ENCODE data around the gene CLIC5.

Gene CLIC5

GRCh38 chr6:46035242-46035641 lies 19.6 kb upstream of the CLIC5 start:
- no peak for DNase-seq (ENCODE audit: low read depth)

DNA sequence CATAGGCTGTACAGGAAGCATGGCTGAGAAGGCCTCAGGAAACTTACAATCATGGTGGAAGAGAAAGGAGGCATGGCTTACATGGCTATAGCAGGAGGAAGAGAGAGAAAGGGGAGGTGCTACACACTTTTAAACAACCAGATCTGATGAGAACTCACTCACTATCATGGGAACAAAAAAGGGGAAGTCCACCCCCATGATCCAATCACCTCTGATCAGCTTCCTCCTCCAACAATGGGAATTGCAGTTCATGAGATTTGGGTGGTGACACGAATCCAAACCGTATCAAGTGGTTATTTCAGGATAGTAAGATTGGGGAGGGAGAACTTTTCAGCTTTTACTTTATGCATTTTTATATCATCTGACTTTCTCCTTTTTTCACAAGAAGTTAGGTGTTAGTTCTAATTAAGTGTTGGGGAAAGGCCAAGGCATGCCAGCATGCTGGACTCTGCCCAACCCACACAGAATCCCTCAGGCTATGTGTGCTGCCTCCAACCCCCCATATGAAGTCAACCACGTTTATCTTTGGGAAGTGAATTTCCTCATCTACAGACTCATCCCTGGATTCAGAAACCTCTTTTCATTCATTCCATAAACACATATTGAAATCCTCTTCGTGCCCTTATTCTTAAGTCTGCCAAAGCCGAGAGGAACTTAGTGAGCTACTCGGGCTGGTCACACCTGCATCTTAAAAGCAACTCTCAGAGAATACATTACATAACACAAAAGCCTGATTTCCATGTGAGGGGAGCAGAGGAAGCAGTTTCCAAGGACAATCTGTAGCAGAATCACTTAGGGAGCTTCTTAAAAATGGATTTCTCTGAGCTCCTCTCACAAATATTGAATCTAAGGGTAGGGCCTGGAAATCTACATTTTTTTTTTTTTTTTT lies 16.7 kb upstream of the CLIC5 start:
- DNase-seq (ENCODE audit: low read depth), result no peak

GRCh38 chr6:46029602-46030001 lies 13.9 kb upstream of the CLIC5 start:
- DNase-seq (ENCODE audit: low read depth), result no peak

DNA sequence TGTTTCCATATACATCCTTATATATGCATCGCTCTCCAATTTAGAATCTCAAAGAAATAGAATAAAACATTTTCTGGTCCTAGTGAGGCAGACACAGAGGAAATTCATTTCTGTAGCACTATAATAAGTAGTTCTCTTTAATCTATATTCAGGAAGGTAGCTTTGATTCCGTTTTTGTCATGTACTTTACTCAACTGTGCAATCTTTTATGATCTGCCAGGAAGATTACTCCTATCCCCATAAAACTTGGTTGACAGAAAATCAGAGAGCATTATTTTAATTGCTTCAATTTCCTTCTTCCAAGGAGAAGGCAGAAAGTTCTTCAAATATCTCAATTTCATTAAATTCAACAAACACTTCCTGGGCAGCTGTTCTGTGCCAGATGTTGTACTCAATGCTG lies 10.6 kb upstream of the CLIC5 start:
- DNase-seq (ENCODE audit: low read depth), result no peak

DNA sequence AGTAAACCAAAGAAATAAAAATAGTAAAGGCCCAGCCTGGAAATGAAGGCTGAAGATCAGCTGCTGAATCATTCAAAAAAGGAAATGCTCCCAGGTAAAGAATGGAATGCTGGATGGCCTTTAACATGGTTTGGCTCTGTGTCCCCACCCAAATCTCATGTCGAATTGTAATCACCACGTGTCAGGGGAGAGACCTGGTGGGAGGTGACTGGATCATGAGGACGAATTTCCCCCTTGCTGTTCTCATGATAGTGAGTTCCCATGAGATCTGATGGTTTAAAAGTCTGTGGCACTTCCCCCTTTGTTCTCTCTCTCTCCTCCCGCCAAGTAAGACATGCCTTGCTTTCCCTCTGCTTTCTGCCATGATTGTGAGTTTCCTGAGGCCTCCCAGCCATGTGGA lies 9.9 kb upstream of the CLIC5 start:
- no peak for DNase-seq (ENCODE audit: low read depth)

DNA sequence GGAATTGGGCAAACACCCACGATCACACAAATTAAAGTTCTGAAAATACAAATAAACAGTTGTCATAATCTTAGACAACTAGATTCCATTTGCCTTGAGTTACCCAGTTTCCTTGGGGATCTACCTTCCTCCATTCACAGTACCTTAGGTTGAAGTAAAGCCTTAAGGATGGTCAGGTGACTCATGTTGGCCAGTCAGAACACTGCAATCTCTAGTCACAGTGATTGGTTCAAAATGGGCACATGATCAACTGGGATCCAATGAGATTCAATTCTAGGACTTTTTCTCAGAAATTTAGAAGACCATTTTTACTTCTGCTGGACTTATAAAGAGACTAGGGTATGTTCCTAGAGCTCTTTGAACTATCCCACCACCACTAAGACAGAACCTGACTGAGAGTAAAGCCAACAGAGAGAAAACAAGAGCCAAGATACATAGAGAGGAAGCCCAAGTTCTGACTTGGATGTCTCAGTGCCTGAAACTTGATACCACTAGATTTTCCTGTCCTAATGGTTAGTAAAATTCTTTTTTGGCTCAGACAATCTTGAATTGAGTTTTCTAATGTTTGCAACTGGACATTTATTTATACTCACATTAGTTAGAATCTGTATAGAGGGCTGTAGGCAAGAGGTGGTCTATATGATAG lies 8.6 kb upstream of the CLIC5 start:
- DNase-seq (ENCODE audit: low read depth), result no peak

DNA sequence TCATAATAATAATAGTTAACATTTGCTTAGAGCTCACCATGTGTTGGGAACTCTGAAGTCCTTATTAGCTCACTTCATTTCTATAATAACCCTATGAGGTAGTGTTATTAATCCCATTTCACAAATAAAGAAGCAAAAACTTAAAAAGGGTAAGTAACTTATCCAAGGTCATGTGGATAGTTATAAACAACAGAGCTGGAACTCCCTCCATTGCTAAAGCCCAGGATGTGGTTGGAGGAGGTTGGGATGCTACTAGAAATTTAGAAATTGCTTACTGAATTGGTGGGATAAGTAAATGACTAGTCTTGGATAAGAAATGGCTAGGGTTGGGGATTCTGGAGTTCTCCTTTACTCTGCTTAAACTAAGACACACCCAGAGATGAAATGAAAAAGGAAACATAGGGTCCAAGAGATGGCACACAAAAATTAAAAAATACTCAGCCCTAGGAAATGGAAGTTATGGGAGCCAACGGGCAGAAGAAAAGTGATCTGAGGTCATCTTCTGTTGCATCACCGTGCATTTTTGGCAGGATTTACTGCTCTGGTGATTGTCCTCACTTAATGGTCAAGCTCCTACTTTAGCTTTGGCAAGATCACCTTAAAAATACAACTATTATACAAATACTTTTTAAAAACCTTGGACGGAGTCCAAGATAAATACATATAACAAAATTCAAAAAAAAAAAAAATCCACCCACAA lies 7.7 kb upstream of the CLIC5 start:
- no peak for DNase-seq (ENCODE audit: low read depth)

- DNase-seq (ENCODE audit: low read depth), result no peak
Measured at GRCh38 chr6:46022106-46022948, 6.7 kb upstream of the CLIC5 start.

DNA sequence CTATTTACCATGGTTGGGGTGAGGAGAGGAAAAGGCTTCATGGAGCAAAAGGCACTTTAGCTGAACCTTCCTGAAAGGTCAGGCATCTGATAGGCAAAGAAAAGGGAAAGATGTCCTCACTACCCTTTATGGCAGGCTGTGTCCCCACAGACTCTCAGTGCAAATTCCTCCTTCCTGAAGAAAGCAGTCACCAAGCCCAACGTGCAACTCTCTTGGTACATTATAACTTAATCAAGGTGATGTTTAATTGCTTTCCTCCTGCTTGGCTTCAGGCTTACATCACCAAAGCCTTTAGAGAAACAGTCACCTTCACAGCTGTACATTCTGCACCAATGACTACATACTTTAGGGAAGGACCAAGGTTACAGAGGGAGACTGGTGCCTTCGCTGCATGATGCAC lies 2.1 kb upstream of the CLIC5 start:
- DNase-seq (ENCODE audit: low read depth), result no peak

GRCh38 chr6:46016063-46016608 lies 476 bp upstream of the CLIC5 start:
- no peak for DNase-seq (ENCODE audit: low read depth)

GRCh38 chr6:46014511-46015118 lies 1.0 kb downstream of the CLIC5 start:
- DNase-seq (ENCODE audit: low read depth), result no peak

DNA sequence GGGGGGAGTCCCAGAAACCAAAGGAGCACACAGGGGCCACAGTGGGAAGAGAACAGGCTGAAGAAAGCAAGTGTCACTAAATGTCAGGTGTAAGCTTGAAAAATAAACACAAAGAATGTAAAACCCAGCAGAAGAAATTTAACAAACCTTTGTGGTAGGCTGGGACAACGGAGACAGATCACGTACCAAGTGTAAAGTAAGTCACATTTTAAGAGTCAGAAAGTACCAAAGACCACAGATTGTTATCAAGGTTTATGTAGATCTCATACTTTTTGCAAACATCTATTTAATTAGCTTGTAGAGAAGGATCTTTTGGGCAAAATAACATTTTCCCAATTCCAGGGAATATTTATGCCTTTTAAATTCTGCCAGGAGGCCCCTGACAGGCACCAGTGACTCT lies 1.6 kb downstream of the CLIC5 start:
- no peak for DNase-seq (ENCODE audit: low read depth)

DNA sequence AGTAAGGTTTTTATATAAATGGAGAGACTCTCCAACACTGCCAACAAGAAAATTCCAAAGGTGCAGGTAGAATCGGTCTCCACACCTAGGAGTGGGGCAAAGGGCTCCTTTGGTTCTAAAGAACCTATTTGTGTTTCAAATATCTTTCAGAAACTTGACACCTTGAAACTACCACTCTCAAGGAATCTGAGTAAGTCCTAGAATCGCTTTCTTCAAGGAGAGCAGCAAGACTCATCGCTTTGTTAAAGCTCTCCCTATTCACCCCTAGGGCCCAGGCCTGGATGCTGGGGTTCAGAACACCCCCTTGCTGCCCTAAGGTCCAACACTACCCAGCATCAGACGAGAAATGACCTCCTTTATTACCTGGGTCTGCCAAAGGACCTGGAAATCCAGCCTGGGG lies 2.0 kb downstream of the CLIC5 start:
- DNase-seq (ENCODE audit: low read depth), result no peak

DNA sequence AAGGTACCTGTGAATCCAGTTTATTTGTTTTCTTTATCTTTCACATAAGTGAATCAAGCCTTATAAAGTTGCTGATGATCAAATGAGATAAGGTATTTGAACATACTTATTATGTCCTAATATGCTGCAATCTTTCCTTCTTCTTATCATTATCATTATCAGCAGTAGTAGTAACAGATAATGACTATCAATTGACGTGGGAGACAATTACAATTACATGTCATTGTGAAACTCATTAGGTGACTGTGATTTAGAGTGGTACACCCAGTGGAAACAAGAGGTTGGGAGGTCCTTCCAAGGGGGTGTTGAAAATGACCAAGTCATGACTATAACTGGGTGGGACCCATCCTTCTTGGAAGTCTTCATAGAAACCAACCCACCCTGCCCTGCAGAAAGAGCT lies 2.8 kb downstream of the CLIC5 start:
- DNase-seq (ENCODE audit: low read depth), result no peak

DNA sequence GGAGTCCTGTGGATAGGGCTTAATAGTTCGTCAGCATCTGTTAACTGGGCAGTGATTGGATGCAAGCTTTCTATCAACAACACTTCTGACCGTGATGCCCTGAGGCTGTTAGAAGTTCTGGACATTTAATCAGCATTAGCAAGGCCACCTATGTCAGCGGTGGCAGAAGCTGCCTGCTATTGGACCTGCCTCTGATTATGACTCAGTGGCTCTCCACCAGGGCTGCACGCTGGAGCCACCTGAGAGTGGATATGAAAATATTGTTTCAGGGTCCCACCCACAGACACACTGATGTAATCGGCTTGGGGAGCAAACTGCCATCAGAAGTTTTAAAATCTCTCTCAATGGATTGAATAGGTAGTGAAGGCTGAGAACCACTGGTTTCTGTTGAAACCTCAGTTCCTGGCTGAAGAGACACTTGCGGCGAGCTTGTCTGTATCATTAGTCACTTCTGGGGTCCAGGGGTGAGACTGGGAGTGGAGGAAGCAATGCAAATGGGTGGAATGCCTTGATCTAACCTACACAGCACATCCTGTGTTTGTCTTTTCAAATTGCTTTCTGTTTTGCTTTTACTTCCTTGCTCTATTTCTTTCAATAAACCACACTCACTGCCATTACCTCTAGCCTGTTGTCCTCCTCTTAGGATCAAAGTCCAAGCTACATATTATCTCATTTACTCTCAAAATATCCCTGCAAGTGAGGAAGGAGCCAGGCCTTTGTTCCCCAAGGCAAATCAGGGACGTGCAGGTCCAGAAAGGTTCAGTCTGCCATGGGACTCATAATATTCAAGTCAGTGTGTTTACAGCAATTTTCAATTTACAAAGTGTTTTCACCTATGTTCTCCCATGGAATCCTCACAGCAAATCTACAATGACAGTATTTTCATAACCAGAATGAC lies 4.2 kb downstream of the CLIC5 start:
- peak; percentile 8 for DNase-seq (ENCODE audit: low read depth)

GRCh38 chr6:46010771-46011170 lies 4.9 kb downstream of the CLIC5 start:
- no peak for DNase-seq (ENCODE audit: low read depth)

- DNase-seq (ENCODE audit: low read depth), result no peak
Measured at GRCh38 chr6:46010270-46010669, 5.4 kb downstream of the CLIC5 start.

GRCh38 chr6:46002264-46002663 lies 13.4 kb downstream of the CLIC5 start:
- DNase-seq (ENCODE audit: low read depth), result no peak

DNA sequence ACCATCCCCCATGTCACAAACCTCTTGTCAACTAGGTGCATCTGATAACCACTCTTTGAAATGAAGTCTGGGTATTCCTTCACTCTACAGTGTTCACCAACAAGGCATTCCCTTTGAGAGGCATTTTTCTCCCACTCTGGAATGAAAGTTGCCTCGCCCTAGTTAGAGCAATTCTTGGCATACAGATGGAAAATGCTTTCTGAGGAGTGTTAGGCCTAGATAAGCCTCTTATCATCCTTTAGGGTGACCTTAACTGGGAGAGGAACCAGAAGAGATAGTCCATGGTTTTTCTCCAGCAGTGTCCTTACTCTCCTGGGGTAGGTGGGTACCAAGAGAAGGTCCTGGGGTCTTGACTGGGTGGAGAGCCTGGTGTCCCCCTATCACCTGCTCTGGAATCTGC lies 14.8 kb downstream of the CLIC5 start:
- DNase-seq (ENCODE audit: low read depth), result no peak

DNA sequence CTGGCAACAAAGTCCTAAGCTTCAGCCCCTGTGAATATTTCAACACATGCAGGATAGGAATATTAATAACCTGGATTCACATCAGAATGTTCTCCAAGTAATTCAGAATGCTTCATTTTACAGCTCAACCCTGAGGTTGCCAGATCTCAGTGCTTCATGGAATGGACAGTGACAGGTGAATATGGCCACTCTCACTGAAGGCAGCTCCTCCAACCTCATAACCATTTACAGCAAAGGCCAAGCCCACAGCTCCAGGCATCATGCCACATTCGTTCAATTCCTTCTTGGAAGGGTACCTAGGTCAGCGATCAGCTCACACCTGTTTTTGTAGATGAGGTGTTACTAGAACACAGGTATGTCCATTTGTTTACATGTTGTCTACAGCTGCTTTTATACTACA lies 17.1 kb downstream of the CLIC5 start:
- DNase-seq (ENCODE audit: low read depth), result no peak

Data from stimulated activated CD8-positive, alpha-beta memory T cell treated with anti-CD3 and anti-CD28 coated beads, Interleukin-15, amount 100 ng/mL, for 1 hour (primary cell).